ENCODE measurements around the gene AJM1.
"Not testable (repeated sequence)": the region's sequence is repeated elsewhere in the genome, so short reads cannot be mapped to it uniquely, and the experiment has no call there.

GRCh38 chr9:136866898-136867421, 24.7 kb downstream of the AJM1 start:
- TF ChIP-seq, protein P1, sequence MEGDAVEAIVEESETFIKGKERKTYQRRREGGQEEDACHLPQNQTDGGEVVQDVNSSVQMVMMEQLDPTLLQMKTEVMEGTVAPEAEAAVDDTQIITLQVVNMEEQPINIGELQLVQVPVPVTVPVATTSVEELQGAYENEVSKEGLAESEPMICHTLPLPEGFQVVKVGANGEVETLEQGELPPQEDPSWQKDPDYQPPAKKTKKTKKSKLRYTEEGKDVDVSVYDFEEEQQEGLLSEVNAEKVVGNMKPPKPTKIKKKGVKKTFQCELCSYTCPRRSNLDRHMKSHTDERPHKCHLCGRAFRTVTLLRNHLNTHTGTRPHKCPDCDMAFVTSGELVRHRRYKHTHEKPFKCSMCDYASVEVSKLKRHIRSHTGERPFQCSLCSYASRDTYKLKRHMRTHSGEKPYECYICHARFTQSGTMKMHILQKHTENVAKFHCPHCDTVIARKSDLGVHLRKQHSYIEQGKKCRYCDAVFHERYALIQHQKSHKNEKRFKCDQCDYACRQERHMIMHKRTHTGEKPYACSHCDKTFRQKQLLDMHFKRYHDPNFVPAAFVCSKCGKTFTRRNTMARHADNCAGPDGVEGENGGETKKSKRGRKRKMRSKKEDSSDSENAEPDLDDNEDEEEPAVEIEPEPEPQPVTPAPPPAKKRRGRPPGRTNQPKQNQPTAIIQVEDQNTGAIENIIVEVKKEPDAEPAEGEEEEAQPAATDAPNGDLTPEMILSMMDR (IDR thresholded peaks at IDR 0.05; ENCODE audit: low read depth, low read length), result not testable (repeated sequence)
- TF ChIP-seq EZH2phosphoT487 (IDR thresholded peaks at IDR 0.05; ENCODE audit: low read depth), result not testable (repeated sequence)

All from OCI-LY3 (cell line).